Endothelial cell (in vitro differentiated cells): Measurements from ENCODE around the gene UPP1. TPM values are rescaled to one million over a fixed set of nuclear protein-coding genes. Genes with fewer than 3 reads are reported as not detected.
A peak's percentile ranks its signal among the peaks of the same experiment; 100 is the strongest.

ENCODE experiments used
- DNase-seq: peaks from one replicate; pipeline ENCODE4 v3.0.0; 2021; ENCODE audit warnings: low spot score
- H3K27ac Mint-ChIP-seq: one replicate; pipeline ENCODE4 v1.8.0; 2021; ENCODE audit warnings: mixed read lengths, inconsistent platforms; ENCODE audit not compliant: unreplicated experiment
- H3K27me3 Mint-ChIP-seq: one replicate; pipeline ENCODE4 v1.8.0; 2021; ENCODE audit warnings: mild to moderate bottlenecking, moderate library complexity, mixed read lengths, inconsistent platforms; ENCODE audit not compliant: unreplicated experiment
- H3K36me3 Mint-ChIP-seq: one replicate; pipeline ENCODE4 v1.8.0; 2021; ENCODE audit warnings: mild to moderate bottlenecking, low read depth, mixed read lengths, inconsistent platforms; ENCODE audit not compliant: unreplicated experiment
- H3K4me1 Mint-ChIP-seq: one replicate; pipeline ENCODE4 v1.8.0; 2021; ENCODE audit warnings: mild to moderate bottlenecking, mixed read lengths, inconsistent platforms; ENCODE audit not compliant: unreplicated experiment
- H3K4me3 Mint-ChIP-seq: one replicate; pipeline ENCODE4 v1.8.0; 2021; ENCODE audit warnings: mild to moderate bottlenecking, mixed read lengths, inconsistent platforms; ENCODE audit not compliant: unreplicated experiment
- H3K9me3 Mint-ChIP-seq: one replicate; pipeline ENCODE4 v1.8.0; 2021; ENCODE audit warnings: mixed read lengths, inconsistent platforms; ENCODE audit not compliant: unreplicated experiment
- CTCF ChIP-seq: fragments of 200-600 bp; sonication (generic); IDR thresholded peaks from one replicate; pipeline ENCODE4 v1.5.0; 2021; ENCODE audit warnings: antibody characterized with exemption; ENCODE audit not compliant: unreplicated experiment
- total RNA-seq: library from RNA; stranded (reverse); fragmentation: NEBNext Ultra II Directional; extraction: Animal tissue kit (Norgen Biotek cat#: 25700); gene quantifications from one replicate; pipeline ENCODE4 v1.2.1, GENCODE V29; 2021; ENCODE audit not compliant: unreplicated experiment

UPP1 gene
- total RNA-seq, 1 donor from 2014 or later: 77.4 TPM

GRCh38 chr7:48088559-48089045 is 463 bp upstream of the UPP1 start:
- peak overlapping the region; percentile 91 for H3K27ac Mint-ChIP-seq
- TF ChIP-seq CTCF: no peak
- H3K4me3 Mint-ChIP-seq: peak overlapping the region; percentile 91
- H3K36me3 Mint-ChIP-seq: peaks cover 19% of the 10 kb centered on the region
- H3K27me3 Mint-ChIP-seq: peaks cover 2% of the 10 kb centered on the region
- H3K9me3 Mint-ChIP-seq: no peaks in the 10 kb centered on the region
- peak; percentile 71 for DNase-seq
- H3K4me1 Mint-ChIP-seq: peaks cover 37% of the 10 kb centered on the region

- Mint-ChIP-seq H3K4me1 (peaks cover 42% of the 10 kb centered on the region), H3K4me3 (peak overlapping the region; percentile 91), H3K27me3 (peaks cover 2% of the 10 kb centered on the region), H3K9me3 (no peaks in the 10 kb centered on the region), H3K36me3 (peaks cover 28% of the 10 kb centered on the region), H3K27ac (peak overlapping the region; percentile 61)
- DNase-seq: peak; percentile 51
- no peak for TF ChIP-seq CTCF
These were observed 1.2 kb downstream of the UPP1 start for GRCh38 chr7:48090095-48090805.

- H3K27ac Mint-ChIP-seq: peak overlapping the region; percentile 70
- peak overlapping the region; percentile 91 for H3K4me3 Mint-ChIP-seq
- H3K4me1 Mint-ChIP-seq: peaks cover 37% of the 10 kb centered on the region
- no peak for TF ChIP-seq CTCF
- no peak for DNase-seq
- H3K9me3 Mint-ChIP-seq: no peaks in the 10 kb centered on the region
- peaks cover 2% of the 10 kb centered on the region for H3K27me3 Mint-ChIP-seq
- H3K36me3 Mint-ChIP-seq: peaks cover 38% of the 10 kb centered on the region
These were observed 2.7 kb downstream of the UPP1 start for GRCh38 chr7:48091506-48092433.

- no peak for TF ChIP-seq CTCF
- H3K4me1 Mint-ChIP-seq: peaks cover 38% of the 10 kb centered on the region
- H3K36me3 Mint-ChIP-seq: peaks cover 60% of the 10 kb centered on the region
- no peaks in the 10 kb centered on the region for H3K9me3 Mint-ChIP-seq
- no peak overlapping the region for H3K4me3 Mint-ChIP-seq
- no peak for DNase-seq
- H3K27ac Mint-ChIP-seq: peak overlapping the region; percentile 62
- H3K27me3 Mint-ChIP-seq: no peaks in the 10 kb centered on the region
These were observed 5.8 kb downstream of the UPP1 start for GRCh38 chr7:48094861-48095293.
